GM12891 (cell line): ENCODE results near the gene GJC2.
A peak's percentile ranks its signal among the peaks of the same experiment; 100 is the strongest.
"Not testable (repeated sequence)": the region's sequence is repeated elsewhere in the genome, so short reads cannot be mapped to it uniquely, and the experiment has no call there.

Source experiments
- DNase-seq: peaks from one replicate; pipeline ENCODE4 v3.0.0; 2011; ENCODE audit warnings: low spot score; ENCODE audit not compliant: insufficient read length
- FAIRE-seq: peaks from 2 replicates; lab custom pipeline; 2011; peaks lifted over from hg19 to GRCh38; lab: Jason Lieb, UNC
- PAX5 ChIP-seq: IDR thresholded peaks from 2 replicates; pipeline ENCODE4 v1.6.1; 2011; ENCODE audit warnings: low read length, moderate library complexity, mild to moderate bottlenecking; ENCODE audit not compliant: insufficient read depth, severe bottlenecking
- POLR2A ChIP-seq: IDR thresholded peaks from 2 replicates; pipeline ENCODE4 v1.6.1; 2011; ENCODE audit warnings: low read depth, low read length, control low read depth
- POLR2AphosphoS5 ChIP-seq: IDR thresholded peaks from 2 replicates; pipeline ENCODE4 v1.6.1; 2011; ENCODE audit warnings: low read depth, low read length, control low read depth
- POU2F2 ChIP-seq: IDR thresholded peaks from 2 replicates; pipeline ENCODE4 v1.6.1; 2011; ENCODE audit warnings: low read depth, mild to moderate bottlenecking, control low read depth, low read length, moderate library complexity
- SPI1 ChIP-seq: IDR thresholded peaks from 2 replicates; pipeline ENCODE4 v1.6.1; 2011; ENCODE audit warnings: low read depth, low read length, control low read depth
- TAF1 ChIP-seq: IDR thresholded peaks from 2 replicates; pipeline ENCODE4 v1.6.1; 2011; ENCODE audit warnings: low read depth, low read length, control low read depth

The GJC2 gene

DNA sequence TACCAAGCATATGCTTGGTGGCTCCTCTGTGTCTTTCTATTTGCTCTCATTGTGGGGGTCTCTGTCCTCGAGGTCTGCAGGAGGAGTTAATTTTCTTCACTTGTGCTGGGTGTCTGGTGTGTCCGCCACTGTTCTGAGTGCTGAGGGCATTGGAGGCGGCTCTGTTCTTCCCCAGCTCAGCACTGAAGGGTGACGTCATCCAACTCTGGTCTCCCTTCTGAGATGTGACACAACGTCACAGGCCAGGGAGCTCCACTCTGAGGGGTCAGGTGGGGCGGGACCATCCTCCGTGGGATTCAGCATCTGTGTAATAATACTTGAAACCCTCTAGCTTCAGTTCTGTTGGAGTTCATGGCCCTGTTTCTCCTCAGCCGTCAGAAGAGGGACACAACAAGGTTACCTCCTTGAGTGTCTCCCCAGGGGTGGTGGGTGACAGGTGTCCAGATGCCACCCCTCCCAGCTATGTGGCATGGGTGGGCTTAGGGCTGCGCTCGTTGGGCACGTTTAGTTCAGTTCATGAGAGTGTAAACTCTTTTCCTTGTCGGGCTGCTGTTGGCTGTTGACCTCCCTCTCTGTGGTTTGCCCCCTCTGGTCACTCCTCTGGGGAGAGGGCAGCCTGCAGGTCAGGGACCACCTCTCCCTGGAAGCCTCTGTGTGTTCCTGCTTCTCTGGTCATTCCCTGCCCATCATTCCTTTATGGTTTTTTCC, 19.0 kb downstream of the GJC2 start:
- DNase-seq, result no peak
- no peak for FAIRE-seq

DNA sequence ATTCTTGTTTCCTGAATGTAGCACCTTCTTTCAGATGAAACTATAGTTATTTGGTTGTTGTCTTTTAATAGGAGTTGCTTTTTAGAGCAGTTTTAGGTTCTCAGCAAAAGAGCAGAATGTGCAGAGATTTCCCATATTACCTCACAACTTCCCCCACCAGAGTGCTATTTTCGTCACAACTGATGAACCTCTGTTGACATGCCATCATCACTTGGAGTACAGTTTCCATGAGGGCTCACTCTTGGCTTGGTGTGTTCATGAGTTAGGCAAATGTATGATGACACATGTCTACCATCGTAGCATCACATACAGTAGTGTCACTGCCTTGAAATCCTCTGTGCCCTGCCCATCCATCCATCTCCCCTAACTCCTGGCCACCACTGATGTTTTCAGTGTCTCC, 19.6 kb downstream of the GJC2 start:
- TF ChIP-seq POLR2AphosphoS5, result no peak
- no peak for TF ChIP-seq POU2F2
- TF ChIP-seq POLR2A, result no peak
- TF ChIP-seq PAX5, result no peak
- no peak for TF ChIP-seq SPI1
- TF ChIP-seq TAF1, result no peak
- FAIRE-seq (no peak), DNase-seq (no peak)

More for the DNA sequence above, 19.0 kb downstream of the GJC2 start:
- TF ChIP-seq POLR2AphosphoS5 (no peak), PAX5 (no peak), TAF1 (no peak)

DNA sequence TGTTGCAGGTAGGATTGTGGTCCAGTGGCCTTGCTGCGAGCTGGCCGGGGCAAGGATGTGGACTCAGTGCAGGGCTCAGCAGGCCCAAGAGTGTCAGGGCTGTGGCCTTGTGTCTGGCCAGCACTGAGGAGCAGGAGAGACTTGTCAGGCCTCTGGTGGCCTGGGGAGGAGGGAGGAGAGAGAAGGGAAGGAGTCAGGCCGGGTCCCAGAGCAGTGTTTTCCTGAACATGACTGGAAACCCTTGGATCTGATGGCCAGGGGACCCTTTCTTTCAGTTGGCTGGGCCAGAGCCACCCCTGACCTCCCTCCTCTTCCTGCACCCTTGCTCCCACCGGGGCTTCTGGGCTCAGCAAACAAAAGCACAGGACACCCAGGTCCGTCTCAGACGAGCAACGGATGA, 20.9 kb downstream of the GJC2 start:
- no peak for TF ChIP-seq SPI1
- TF ChIP-seq PAX5, result no peak
- no peak for TF ChIP-seq POLR2A
- TF ChIP-seq POLR2AphosphoS5, result no peak
- TF ChIP-seq TAF1, result no peak
- no peak for TF ChIP-seq POU2F2
- DNase-seq, result no peak
- no peak for FAIRE-seq

DNA sequence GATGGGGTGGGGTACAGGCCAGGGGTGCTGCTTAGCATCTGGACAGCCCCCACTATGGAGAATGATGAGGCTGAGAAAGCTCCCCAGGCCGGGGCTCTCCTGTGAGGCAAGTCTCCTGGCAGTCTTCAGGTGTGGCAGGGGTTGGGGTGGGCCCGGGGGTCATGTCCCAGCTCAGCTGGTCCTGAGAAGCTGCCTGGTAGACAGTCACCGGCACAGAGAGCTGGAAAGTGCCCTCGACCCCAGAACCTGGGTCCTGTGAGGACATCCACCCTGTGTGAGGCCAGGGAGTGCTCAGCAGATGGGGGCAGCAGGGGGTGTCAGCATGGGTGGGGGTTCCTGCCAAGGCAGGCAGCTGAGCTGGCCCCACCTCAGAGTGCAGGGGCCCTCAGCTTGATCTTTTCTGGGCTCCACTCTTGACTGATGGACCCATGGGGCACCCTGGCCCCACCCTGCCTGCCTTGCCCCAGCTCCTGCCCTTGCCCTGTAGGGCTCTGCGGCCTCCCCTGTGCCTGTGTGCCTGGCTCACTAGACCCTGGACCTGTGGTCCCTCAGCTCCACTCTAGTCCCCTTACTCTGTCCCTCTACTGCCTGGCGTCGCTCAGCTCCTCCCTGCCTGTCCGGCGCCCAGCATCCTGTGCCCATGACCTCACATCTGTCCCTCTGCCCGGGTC, 21.6 kb downstream of the GJC2 start:
- TF ChIP-seq PAX5, result no peak
- no peak for TF ChIP-seq POU2F2
- no peak for TF ChIP-seq TAF1
- no peak for TF ChIP-seq POLR2A
- TF ChIP-seq POLR2AphosphoS5, result no peak
- no peak for DNase-seq
- FAIRE-seq, result no peak

GRCh38 chr1:228172591-228173527, 23.1 kb downstream of the GJC2 start:
- DNase-seq (no peak), FAIRE-seq (no peak)
- TF ChIP-seq PAX5, result no peak
- TF ChIP-seq POLR2A, result no peak
- no peak for TF ChIP-seq POU2F2
- no peak for TF ChIP-seq TAF1
- TF ChIP-seq POLR2AphosphoS5, result no peak
- no peak for TF ChIP-seq SPI1

GRCh38 chr1:228173528-228174481, 24.1 kb downstream of the GJC2 start:
- FAIRE-seq, DNase-seq: not testable (repeated sequence)

GRCh38 chr1:228174482-228175315, 25.0 kb downstream of the GJC2 start:
- TF ChIP-seq TAF1 (no peak), POLR2A (no peak), POLR2AphosphoS5 (no peak), PAX5 (no peak), POU2F2 (no peak), SPI1 (no peak)
- DNase-seq (peak; percentile 60), FAIRE-seq (no peak)

GRCh38 chr1:228175316-228176023, 25.7 kb downstream of the GJC2 start:
- no peak for TF ChIP-seq SPI1
- no peak for TF ChIP-seq TAF1
- TF ChIP-seq POLR2AphosphoS5, result no peak
- TF ChIP-seq PAX5, result no peak
- no peak for TF ChIP-seq POLR2A
- no peak for TF ChIP-seq POU2F2
- FAIRE-seq (no peak), DNase-seq (no peak)
